B cell (primary cell): Measurements from ENCODE around the gene DOCK3. TPM values are rescaled to one million over a fixed set of nuclear protein-coding genes. Genes with fewer than 3 reads are reported as not detected.
"Not testable (repeated sequence)": the region's sequence is repeated elsewhere in the genome, so short reads cannot be mapped to it uniquely, and the experiment has no call there.

Source experiments
- ATAC-seq: fragments of 200-7000 bp; cut with Tn5 transposase; one replicate; pipeline ENCODE4 v1.10.0; 2021; ENCODE audit warnings: low read depth, mild to moderate bottlenecking, moderate number of reproducible peaks, moderate library complexity
- CTCF ChIA-PET: fragments of 350-600 bp; sonication (Branson Sonifier 250); formaldehyde crosslinking; loops from one replicate; lab custom pipeline; 2021; ENCODE audit warnings: antibody characterized with exemption, inconsistent platforms; lab: Charles Lee
- POLR2A ChIA-PET: fragments of 350-600 bp; sonication (Branson Sonifier 250); formaldehyde crosslinking; loops from one replicate; lab custom pipeline; 2021; ENCODE audit warnings: antibody characterized with exemption; lab: Charles Lee
- DNase-seq: peaks from one replicate; pipeline ENCODE4 v3.0.0; 2013
- H2AFZ ChIP-seq: 2 replicates; pipeline ENCODE4 v1.6.1; 2012; ENCODE audit warnings: mild to moderate bottlenecking, low read depth, low read length; ENCODE audit not compliant: insufficient read depth, poor library complexity, severe bottlenecking
- H3K27ac ChIP-seq, 2 donors: 1 replicate in 1 of 2; 2 replicates in 1 of 2; pipeline ENCODE4 v1.5.1; 2012 to 2013; ENCODE audit warnings: low read length in 2 of 2, mild to moderate bottlenecking in 2 of 2, moderate library complexity in 1 of 2
- H3K27me3 ChIP-seq, 4 experiments: fragments of 200-600 bp in 1 of 4; sonication (generic) in 1 of 4; replicated peaks in 1 of 4; 1 replicate in 2 of 4; 2 replicates in 2 of 4; pipeline versions ENCODE4 v1.6.1 to v1.7.0; 2013 to 2016; ENCODE audit warnings: low read length in 3 of 4, mild to moderate bottlenecking in 2 of 4, mixed read lengths in 1 of 4, moderate library complexity in 1 of 4; ENCODE audit not compliant: insufficient read depth in 4 of 4, control insufficient read depth in 3 of 4; ENCODE audit errors: control extremely low read depth in 1 of 4
- H3K36me3 ChIP-seq, 2 experiments: replicated peaks in 1 of 2; 1 replicate in 1 of 2; 2 replicates in 1 of 2; pipeline versions ENCODE4 v1.6.1 to v1.7.1; 2013; ENCODE audit warnings: low read length in 1 of 2; ENCODE audit not compliant: insufficient read depth in 2 of 2, control insufficient read depth in 1 of 2; ENCODE audit errors: control extremely low read depth in 1 of 2, extremely low read depth in 1 of 2
- H3K4me1 ChIP-seq, 2 donors: fragments of 200-600 bp in 1 of 2; sonication (generic) in 1 of 2; 1 replicate in 1 of 2; 2 replicates in 1 of 2; pipeline versions ENCODE4 v1.5.1 to v1.6.1; 2013 to 2017; ENCODE audit warnings: low read length in 2 of 2; ENCODE audit not compliant: control insufficient read depth in 2 of 2, insufficient read depth in 2 of 2
- H3K4me2 ChIP-seq: replicated peaks from 2 replicates; pipeline ENCODE3; 2012; ENCODE audit warnings: mild to moderate bottlenecking, low read depth, low read length; ENCODE audit not compliant: poor library complexity, severe bottlenecking
- H3K4me3 ChIP-seq, 5 experiments: fragments of 200-600 bp in 1 of 5; sonication (generic) in 1 of 5; 1 replicate in 3 of 5; 2 replicates in 2 of 5; pipeline versions ENCODE4 v1.5.1 to v1.7.0; 2011 to 2016; ENCODE audit warnings: low read length in 4 of 5, mild to moderate bottlenecking in 4 of 5, low read depth in 2 of 5, control low read depth in 1 of 5, moderate library complexity in 1 of 5; ENCODE audit not compliant: insufficient read depth in 1 of 5; ENCODE audit errors: control extremely low read depth in 1 of 5, extremely low read depth in 1 of 5
- H3K79me2 ChIP-seq: fragments of 200-600 bp; sonication (generic); one replicate; pipeline ENCODE4 v1.6.0; 2016; ENCODE audit warnings: low read length; ENCODE audit not compliant: control insufficient read depth, insufficient read depth
- H3K9ac ChIP-seq: fragments of 200-600 bp; sonication (generic); 2 replicates; pipeline ENCODE4 v1.6.1; 2017; ENCODE audit warnings: mild to moderate bottlenecking, low read length, moderate library complexity
- H3K9me3 ChIP-seq, 3 donors: one replicate each; pipeline versions ENCODE4 v1.6.1 to v1.7.1; 2013; ENCODE audit warnings: low read length in 2 of 3; ENCODE audit not compliant: control insufficient read depth in 2 of 3, insufficient read depth in 1 of 3; ENCODE audit errors: control extremely low read depth in 1 of 3
- H4K20me1 ChIP-seq: 2 replicates; pipeline ENCODE4 v1.6.0; 2012; ENCODE audit warnings: mild to moderate bottlenecking, low read length; ENCODE audit not compliant: insufficient read depth, control insufficient read depth, poor library complexity, severe bottlenecking
- H3K27ac Mint-ChIP-seq: one replicate; pipeline ENCODE4 v1.8.0; 2021; ENCODE audit warnings: mixed read lengths
- H3K27me3 Mint-ChIP-seq: one replicate; pipeline ENCODE4 v1.8.0; 2021; ENCODE audit warnings: mixed read lengths
- H3K4me1 Mint-ChIP-seq: one replicate; pipeline ENCODE4 v1.8.0; 2021; ENCODE audit warnings: mixed read lengths
- H3K4me3 Mint-ChIP-seq: one replicate; pipeline ENCODE4 v1.8.0; 2021; ENCODE audit warnings: mixed read lengths
- H3K9me3 Mint-ChIP-seq: one replicate; pipeline ENCODE4 v1.8.0; 2022; ENCODE audit warnings: mixed read lengths; ENCODE audit not compliant: insufficient read depth
- CTCF ChIP-seq: fragments of 200-600 bp; IDR thresholded peaks from one replicate; pipeline ENCODE4 v1.8.0; 2022; ENCODE audit warnings: antibody characterized with exemption, mild to moderate bottlenecking
- EZH2 ChIP-seq: IDR thresholded peaks from 2 replicates; pipeline ENCODE4 v1.6.1; 2012; ENCODE audit warnings: borderline replicate concordance, low read depth, mild to moderate bottlenecking, moderate library complexity, low read length; ENCODE audit not compliant: insufficient read depth, poor library complexity, severe bottlenecking
- WGBS: methylation state at CpG from one replicate; pipeline ENCODE4 v1.1.5; 2013; ENCODE audit warnings: missing lambda C conversion rate; ENCODE audit not compliant: insufficient coverage; 5-methylcytosine and 5-hydroxymethylcytosine counted together
- intact Hi-C: fragments of 100-400 bp; cut with micrococcal nuclease; formaldehyde crosslinking; loops from one replicate; pipeline ENCODE4 v1.10.0; 2022
- polyA plus RNA-seq: library from polyadenylated mRNA; depleted of rRNA; stranded (reverse); fragments of >200 nt; gene quantifications from 2 replicates; pipeline ENCODE4 v1.2.3, GENCODE V29; 2012
- total RNA-seq, 2 donors: library from RNA; stranded (reverse); fragments of 120-200 nt in 1 of 2; gene quantifications; 1 replicate in 1 of 2; 2 replicates in 1 of 2; pipeline versions ENCODE4 v1.2.3 to v1.2.4, GENCODE V29; 2013 to 2022

DOCK3 gene
- total and polyA plus RNA-seq, 2 donors (not counting 1 experiment from before 2014, with no cell fraction given): 0.06 to 0.30 TPM

GRCh38 chr3:51361746-51362145 is 687.0 kb downstream of the DOCK3 start:
- Mint-ChIP-seq H3K27me3 (peaks cover 8% of the 10 kb centered on the region), H3K4me1 (no peaks in the 10 kb centered on the region), H3K4me3 (no peak overlapping the region), H3K9me3 (no peaks in the 10 kb centered on the region), H3K27ac (no peak overlapping the region)
- Histone ChIP-seq H3K4me1 (no peaks in the 10 kb centered on the region), H3K9me3 (no peaks in the 10 kb centered on the region), H3K27me3 (peaks cover 0 to 3% (median 0%) of the 10 kb centered on the region in 4 experiments), H3K36me3 (no peaks in the 10 kb centered on the region), H3K79me2 (no peaks in the 10 kb centered on the region), H4K20me1 (no peaks in the 10 kb centered on the region), H3K4me2 (no peak overlapping the region), H3K4me3 (no peak overlapping the region), H2AFZ (no peak overlapping the region), H3K9ac (no peak overlapping the region), H3K27ac (no peak overlapping the region)
- DNase-seq: no peak
- TF ChIP-seq CTCF (no peak), EZH2 (no peak)
- ChIA-PET POLR2A (interaction anchor here (0.5 to 0.6 kb wide), 2 partner anchors 81 to 1065 kb away, joined by 3 read pairs; no protein-coding TSS in a partner anchor), CTCF (no interaction called here)
- WGBS: 97% methylated on average over 6 of the region's 6 CpGs
- intact Hi-C loops: no loop called here
- no peak for ATAC-seq

GRCh38 chr3:51362476-51362875 is 687.7 kb downstream of the DOCK3 start:
- WGBS: 93% methylated on average over 7 of the region's 9 CpGs
- Mint-ChIP-seq H3K27me3 (peaks cover 16% of the 10 kb centered on the region), H3K4me1 (no peaks in the 10 kb centered on the region), H3K4me3 (no peak overlapping the region), H3K27ac (no peak overlapping the region), H3K9me3 (no peaks in the 10 kb centered on the region)
- POLR2A ChIA-PET: no interaction called here
- no peaks in the 10 kb centered on the region for H4K20me1 ChIP-seq
- no peak overlapping the region for H2AFZ ChIP-seq
- no peaks in the 10 kb centered on the region for H3K4me1 ChIP-seq
- DNase-seq (no peak), ATAC-seq (no peak)
- H3K9me3 ChIP-seq: no peaks in the 10 kb centered on the region
- intact Hi-C loops: no loop called here
- no peaks in the 10 kb centered on the region for H3K79me2 ChIP-seq
- no peak overlapping the region for H3K9ac ChIP-seq
- TF ChIP-seq EZH2 (no peak), CTCF (no peak)
- no peak overlapping the region for H3K4me3 ChIP-seq
- H3K27ac ChIP-seq: no peak overlapping the region
- H3K36me3 ChIP-seq: no peaks in the 10 kb centered on the region
- CTCF ChIA-PET: no interaction called here
- H3K27me3 ChIP-seq: peaks cover 0 to 3% (median 0%) of the 10 kb centered on the region in 4 experiments
- H3K4me2 ChIP-seq: no peak overlapping the region

- H3K4me3 ChIP-seq, H3K4me2 ChIP-seq, H3K9me3 Mint-ChIP-seq, H3K27ac Mint-ChIP-seq, CTCF ChIA-PET, H3K27ac ChIP-seq, H3K27me3 ChIP-seq, H2AFZ ChIP-seq, H3K79me2 ChIP-seq, H3K36me3 ChIP-seq, H3K9me3 ChIP-seq, POLR2A ChIA-PET, DNase-seq, H3K4me1 Mint-ChIP-seq, ATAC-seq, H3K4me1 ChIP-seq, intact Hi-C loops, H3K4me3 Mint-ChIP-seq, H3K9ac ChIP-seq, H4K20me1 ChIP-seq: not testable (repeated sequence)
- peaks cover 42% of the 10 kb centered on the region for H3K27me3 Mint-ChIP-seq
- 94% methylated on average over 7 of the region's 8 CpGs for WGBS
Observed at GRCh38 chr3:51368276-51368675, 693.5 kb downstream of the DOCK3 start.
